Osteoblast (primary cell): ENCODE measurements around the gene IPO7. TPM values are rescaled to one million over a fixed set of nuclear protein-coding genes. Genes with fewer than 3 reads are reported as not detected.

Source experiments
- DNase-seq: peaks from one replicate; pipeline ENCODE4 v3.0.0; 2011; ENCODE audit warnings: low spot score, mixed read lengths; ENCODE audit not compliant: insufficient read length; ENCODE audit errors: missing footprints
- H2AFZ ChIP-seq: 2 replicates; pipeline ENCODE4 v1.6.0; 2011; ENCODE audit warnings: mild to moderate bottlenecking, low read length
- H3K27ac ChIP-seq: 2 replicates; pipeline ENCODE4 v1.5.1; 2011; ENCODE audit warnings: mild to moderate bottlenecking, low read depth, low read length, moderate library complexity
- H3K27me3 ChIP-seq: 2 replicates; pipeline ENCODE4 v1.6.0; 2012; ENCODE audit warnings: mild to moderate bottlenecking, control low read depth, inconsistent platforms, low read length, moderate library complexity; ENCODE audit not compliant: insufficient read depth
- H3K36me3 ChIP-seq: 2 replicates; pipeline ENCODE4 v1.5.1; 2011; ENCODE audit warnings: mild to moderate bottlenecking, low read length, control low read depth, moderate library complexity; ENCODE audit not compliant: insufficient read depth
- H3K4me1 ChIP-seq: 2 replicates; pipeline ENCODE4 v1.5.1; 2011; ENCODE audit warnings: mild to moderate bottlenecking, low read length, control low read depth, moderate library complexity; ENCODE audit not compliant: insufficient read depth
- H3K4me2 ChIP-seq: 2 replicates; pipeline ENCODE4 v1.6.0; 2011; ENCODE audit warnings: mild to moderate bottlenecking, low read length; ENCODE audit not compliant: insufficient read depth
- H3K4me3 ChIP-seq: fragments of 200-600 bp; sonication (generic); 3 replicates; pipeline ENCODE4 v1.5.1; 2012; ENCODE audit warnings: mild to moderate bottlenecking, low read length, inconsistent platforms; ENCODE audit not compliant: insufficient read depth
- H3K79me2 ChIP-seq: 2 replicates; pipeline ENCODE4 v1.6.0; 2012; ENCODE audit warnings: mild to moderate bottlenecking, low read length, control low read depth, inconsistent platforms; ENCODE audit not compliant: insufficient read depth
- H3K9me3 ChIP-seq: 2 replicates; pipeline ENCODE4 v1.5.1; 2011; ENCODE audit warnings: low read depth, low read length, control low read depth
- H4K20me1 ChIP-seq: 2 replicates; pipeline ENCODE4 v1.6.0; 2012; ENCODE audit warnings: mild to moderate bottlenecking, low read length, control low read depth; ENCODE audit not compliant: insufficient read depth
- CTCF ChIP-seq: IDR thresholded peaks from 2 replicates; pipeline ENCODE4 v1.5.1; 2011; ENCODE audit warnings: mild to moderate bottlenecking, low read depth, low read length, moderate library complexity; ENCODE audit errors: extremely low read depth
- total RNA-seq: library from RNA; depleted of rRNA; stranded (reverse); fragments of >200 nt; gene quantifications from 2 replicates; pipeline ENCODE4 v1.2.3, GENCODE V29; 2012

The IPO7 gene
- total RNA-seq, 1 donor = 155 TPM

- Histone ChIP-seq H2AFZ (no peak overlapping the region), H3K27ac (no peak overlapping the region), H3K79me2 (peaks cover 46% of the 10 kb centered on the region), H3K4me3 (no peak overlapping the region), H3K27me3 (no peaks in the 10 kb centered on the region), H3K4me1 (no peaks in the 10 kb centered on the region), H4K20me1 (peaks cover 4% of the 10 kb centered on the region), H3K4me2 (no peak overlapping the region), H3K36me3 (peaks cover 25% of the 10 kb centered on the region), H3K9me3 (no peaks in the 10 kb centered on the region)
- DNase-seq = no peak
- no peak for TF ChIP-seq CTCF
Measured at GRCh38 chr11:9470765-9471164, 86.3 kb downstream of the IPO7 start.

DNA sequence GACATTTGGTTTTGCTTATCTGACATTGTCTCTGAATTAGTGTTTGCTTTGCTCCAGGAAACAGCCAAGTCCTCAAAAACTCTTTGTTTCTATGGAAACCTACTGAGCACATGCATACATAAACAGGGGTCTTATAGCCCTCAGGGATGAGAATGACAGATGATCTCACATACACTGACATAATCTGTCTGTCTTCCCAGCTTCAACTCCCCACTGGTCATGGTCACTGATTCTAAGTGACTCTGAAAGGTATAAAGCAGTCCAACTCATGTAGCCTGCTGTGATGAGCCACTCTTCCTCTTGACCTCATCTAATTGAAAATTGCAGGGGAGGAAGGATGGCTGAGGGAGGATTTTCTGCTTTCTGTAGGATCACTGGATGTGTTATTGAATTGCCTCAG is 89.0 kb downstream of the IPO7 start:
- Histone ChIP-seq H3K79me2 (peaks cover 24% of the 10 kb centered on the region), H3K27ac (no peak overlapping the region), H3K4me1 (no peaks in the 10 kb centered on the region), H3K4me2 (no peak overlapping the region), H3K9me3 (no peaks in the 10 kb centered on the region), H4K20me1 (no peaks in the 10 kb centered on the region), H3K27me3 (no peaks in the 10 kb centered on the region), H3K4me3 (no peak overlapping the region), H3K36me3 (peaks cover 30% of the 10 kb centered on the region), H2AFZ (no peak overlapping the region)
- TF ChIP-seq CTCF = no peak
- DNase-seq = no peak

DNA sequence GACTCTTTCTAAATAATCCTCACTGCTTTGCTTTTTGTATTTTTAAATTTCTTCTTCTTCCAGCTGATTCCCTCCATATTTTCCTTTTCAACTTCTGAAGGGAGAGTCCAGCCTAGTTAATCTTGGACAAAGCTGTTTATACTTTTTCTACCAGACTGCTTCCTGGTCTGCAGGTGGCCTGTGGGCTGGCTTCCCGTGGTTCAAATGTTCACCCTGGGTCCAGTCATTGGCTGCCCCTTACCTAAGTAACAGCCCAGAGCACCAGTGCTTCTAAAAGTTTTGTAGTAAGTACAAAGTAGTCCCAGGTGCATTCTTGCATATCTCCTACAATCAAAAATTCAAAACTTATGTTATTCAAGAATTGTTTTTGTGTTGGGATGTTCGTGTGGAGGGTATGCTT is 95.4 kb downstream of the IPO7 start:
- Histone ChIP-seq H3K36me3 (peaks cover 37% of the 10 kb centered on the region), H3K4me2 (no peak overlapping the region), H3K9me3 (no peaks in the 10 kb centered on the region), H4K20me1 (no peaks in the 10 kb centered on the region), H3K4me3 (no peak overlapping the region), H2AFZ (no peak overlapping the region), H3K79me2 (no peaks in the 10 kb centered on the region), H3K27ac (no peak overlapping the region), H3K27me3 (no peaks in the 10 kb centered on the region), H3K4me1 (no peaks in the 10 kb centered on the region)
- DNase-seq = no peak
- TF ChIP-seq CTCF = no peak

- Histone ChIP-seq H3K4me2 (peak overlapping the region; percentile 63), H3K4me1 (peaks cover 25% of the 10 kb centered on the region), H3K36me3 (peaks cover 26% of the 10 kb centered on the region), H3K9me3 (no peaks in the 10 kb centered on the region), H3K27ac (peak overlapping the region; percentile 74), H3K79me2 (no peaks in the 10 kb centered on the region), H4K20me1 (no peaks in the 10 kb centered on the region), H3K27me3 (no peaks in the 10 kb centered on the region), H2AFZ (peak overlapping the region; percentile 20), H3K4me3 (peak overlapping the region; percentile 47)
- DNase-seq = peak; percentile 81
- TF ChIP-seq CTCF = no peak
Measured at GRCh38 chr11:9489080-9489765, 104.8 kb downstream of the IPO7 start.
